OCI-LY3 (cell line): ENCODE results near the gene GRAMD2A.

Source experiments
- EZH2phosphoT487 ChIP-seq: fragments of 200-600 bp; shearing (Covaris generic); IDR thresholded peaks from 2 replicates; pipeline ENCODE4 v1.6.1; 2018; ENCODE audit warnings: antibody characterized with exemption, mixed run types, low read depth
- TF ChIP-seq, protein P1 (sequence below): fragments of 200-600, 300-600 bp; sonication (generic); IDR thresholded peaks from 2 replicates; pipeline ENCODE4 v1.5.1; 2014; ENCODE audit warnings: antibody characterized with exemption, low read length, low read depth

- TF ChIP-seq, protein P1, sequence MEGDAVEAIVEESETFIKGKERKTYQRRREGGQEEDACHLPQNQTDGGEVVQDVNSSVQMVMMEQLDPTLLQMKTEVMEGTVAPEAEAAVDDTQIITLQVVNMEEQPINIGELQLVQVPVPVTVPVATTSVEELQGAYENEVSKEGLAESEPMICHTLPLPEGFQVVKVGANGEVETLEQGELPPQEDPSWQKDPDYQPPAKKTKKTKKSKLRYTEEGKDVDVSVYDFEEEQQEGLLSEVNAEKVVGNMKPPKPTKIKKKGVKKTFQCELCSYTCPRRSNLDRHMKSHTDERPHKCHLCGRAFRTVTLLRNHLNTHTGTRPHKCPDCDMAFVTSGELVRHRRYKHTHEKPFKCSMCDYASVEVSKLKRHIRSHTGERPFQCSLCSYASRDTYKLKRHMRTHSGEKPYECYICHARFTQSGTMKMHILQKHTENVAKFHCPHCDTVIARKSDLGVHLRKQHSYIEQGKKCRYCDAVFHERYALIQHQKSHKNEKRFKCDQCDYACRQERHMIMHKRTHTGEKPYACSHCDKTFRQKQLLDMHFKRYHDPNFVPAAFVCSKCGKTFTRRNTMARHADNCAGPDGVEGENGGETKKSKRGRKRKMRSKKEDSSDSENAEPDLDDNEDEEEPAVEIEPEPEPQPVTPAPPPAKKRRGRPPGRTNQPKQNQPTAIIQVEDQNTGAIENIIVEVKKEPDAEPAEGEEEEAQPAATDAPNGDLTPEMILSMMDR, result peak; percentile 99
- no peak for TF ChIP-seq EZH2phosphoT487
These were observed 41.7 kb downstream of the GRAMD2A start for GRCh38 chr15:72155635-72156616.
